ENCODE measurements around the gene ZDHHC7.
A peak's percentile ranks its signal among the peaks of the same experiment; 100 is the strongest.

GRCh38 chr16:85027958-85028684, 16.8 kb upstream of the ZDHHC7 start:
- TF ChIP-seq ZFP91 (CRISPR knock-in tag; IDR thresholded peaks at IDR 0.05) (no peak), NFATC3 (IDR thresholded peaks at IDR 0.05) (no peak), MYBL2 (IDR thresholded peaks at IDR 0.05; ENCODE audit: low read depth) (no peak), MYBL2 (CRISPR knock-in tag; IDR thresholded peaks at IDR 0.05; ENCODE audit: borderline replicate concordance) (no peak), NFE2 (IDR thresholded peaks at IDR 0.05; ENCODE audit: low read depth) (no peak), CTCF (IDR thresholded peaks at IDR 0.05 in 2 of 3, conservative IDR thresholded peaks at IDR 0.05 in 1 of 3; ENCODE audit: insufficient read depth in 2 of 3, low read depth in 1 of 3, low read length in 3 of 3) (peak; percentile 42 to 53 (median 46); a peak in 5 of 6 replicates), CEBPG (CRISPR knock-in tag; IDR thresholded peaks at IDR 0.05) (no peak), CEBPG (tag; conservative IDR thresholded peaks at IDR 0.05 in 1 of 2, IDR thresholded peaks at IDR 0.05 in 1 of 2) (no peak), ZNF224 (CRISPR knock-in tag; IDR thresholded peaks at IDR 0.05) (no peak), POLR3A (IDR thresholded peaks at IDR 0.05; ENCODE audit: borderline replicate concordance, extremely low read depth, insufficient read depth, insufficient read length) (no peak)

Data from K562 (cell line).